ENCODE data around the gene ZNF18. TPM values are rescaled to one million over a fixed set of nuclear protein-coding genes. Genes with fewer than 3 reads are reported as not detected.
"Not testable (repeated sequence)": the region's sequence is repeated elsewhere in the genome, so short reads cannot be mapped to it uniquely, and the experiment has no call there.

The ZNF18 gene
- polyA plus RNA-seq, 1 donor (not counting 4 experiments of a cell fraction or from before 2014, with no cell fraction given), result 7.7 TPM

DNA sequence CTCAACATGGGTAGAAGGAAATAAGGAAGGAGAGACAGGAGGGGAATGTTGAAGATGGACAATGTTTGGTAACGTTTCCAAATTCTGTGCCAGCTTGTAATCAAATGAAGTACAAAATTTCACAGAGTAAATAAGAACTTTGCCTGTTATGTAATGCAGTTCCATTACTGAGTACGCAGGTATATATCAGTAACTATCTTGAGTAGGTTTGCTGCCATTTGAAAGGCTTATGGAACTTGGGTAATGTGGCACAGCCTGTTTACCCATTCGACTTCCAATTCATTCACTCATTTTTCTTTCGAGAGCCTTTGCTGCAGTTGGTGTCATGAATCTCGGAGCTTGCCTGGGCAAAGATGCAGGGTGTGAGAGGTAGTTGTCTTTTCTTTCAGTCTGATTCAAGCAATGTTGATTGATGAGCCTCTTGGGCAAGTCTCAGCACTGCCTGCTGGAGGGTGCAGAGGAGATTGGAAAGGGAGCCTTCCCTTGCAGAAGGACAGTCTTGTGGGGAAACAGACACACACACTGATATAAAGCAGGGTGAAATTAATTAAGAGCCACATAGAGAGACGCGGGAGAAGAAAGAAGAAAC is 53.4 kb downstream of the ZNF18 start:
- FAIRE-seq, result no peak
- dilution Hi-C loops (cut with MboI; ENCODE audit: extremely low pct_ligation_motif_present, low sequenced_read_pairs), result no loop called here

DNA sequence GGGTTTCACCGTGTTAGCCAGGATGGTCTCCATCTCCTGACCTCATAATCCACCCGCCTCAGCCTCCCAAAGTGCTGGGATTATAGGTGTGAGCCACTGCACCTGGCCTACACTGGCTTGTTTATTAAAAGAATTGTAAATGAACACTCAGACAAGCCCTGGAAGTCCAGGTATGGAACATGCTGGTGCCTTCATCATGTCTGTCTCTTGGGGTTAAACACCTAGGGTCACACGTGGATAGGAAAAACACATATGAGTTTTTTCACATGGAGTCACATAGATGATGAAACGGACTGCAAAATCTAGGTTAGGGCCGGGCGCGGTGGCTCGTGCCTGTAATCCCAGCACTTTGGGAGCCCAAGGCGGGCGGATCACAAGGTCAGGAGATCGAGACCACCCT is 54.2 kb downstream of the ZNF18 start:
- H3K4me2 ChIP-seq (ENCODE audit: control insufficient read depth, extremely low read depth, insufficient read depth, low read depth, low read length); H3K9me3 ChIP-seq (ENCODE audit: control insufficient read depth, low read depth, low read length); H2AFZ ChIP-seq (ENCODE audit: control insufficient read depth, low read length); DNase-seq (ENCODE audit: low read depth, low spot score); H3K9me1 ChIP-seq (ENCODE audit: control insufficient read depth, extremely low read depth, insufficient read depth, low read length); H3K36me3 ChIP-seq (ENCODE audit: control insufficient read depth in 2 of 2, extremely low read depth in 1 of 2, insufficient read depth in 2 of 2, low read length in 2 of 2); H3K27me3 ChIP-seq (ENCODE audit: control insufficient read depth, extremely low read depth, insufficient read depth, low read length); H3K4me3 ChIP-seq (ENCODE audit: control insufficient read depth in 2 of 3, extremely low read depth in 1 of 3, insufficient read depth in 2 of 3, low read depth in 1 of 3, low read length in 3 of 3); H3K79me2 ChIP-seq (ENCODE audit: control insufficient read depth, insufficient read depth, low read length); dilution Hi-C loops (cut with MboI; ENCODE audit: extremely low pct_ligation_motif_present, low sequenced_read_pairs); H3K9ac ChIP-seq (ENCODE audit: control insufficient read depth, extremely low read depth, insufficient read depth, low read length); FAIRE-seq; H4K20me1 ChIP-seq (ENCODE audit: control insufficient read depth, extremely low read depth, insufficient read depth, low read length): not testable (repeated sequence)
- Histone ChIP-seq H3K27ac (ENCODE audit: control insufficient read depth, insufficient read depth, low read length) (peak overlapping the region; percentile 96), H3K4me1 (ENCODE audit: control insufficient read depth, extremely low read depth, insufficient read depth, low read length) (peaks cover 26% of the 10 kb centered on the region)

More for the DNA sequence above, 53.4 kb downstream of the ZNF18 start:
- H3K27ac ChIP-seq (ENCODE audit: control insufficient read depth, insufficient read depth, low read length), result peak overlapping the region; percentile 96
- H3K9me1 ChIP-seq (ENCODE audit: control insufficient read depth, extremely low read depth, insufficient read depth, low read length), result no peaks in the 10 kb centered on the region
- H3K27me3 ChIP-seq (ENCODE audit: control insufficient read depth, extremely low read depth, insufficient read depth, low read length), result no peaks in the 10 kb centered on the region
- H2AFZ ChIP-seq (ENCODE audit: control insufficient read depth, low read length), result peak overlapping the region; percentile 87
- no peaks in the 10 kb centered on the region for H4K20me1 ChIP-seq (ENCODE audit: control insufficient read depth, extremely low read depth, insufficient read depth, low read length)
- H3K4me2 ChIP-seq (ENCODE audit: control insufficient read depth, extremely low read depth, insufficient read depth, low read depth, low read length), result peak overlapping the region; percentile 93
- no peaks in the 10 kb centered on the region for H3K36me3 ChIP-seq (ENCODE audit: control insufficient read depth in 2 of 2, extremely low read depth in 1 of 2, insufficient read depth in 2 of 2, low read length in 2 of 2)
- no peaks in the 10 kb centered on the region for H3K79me2 ChIP-seq (ENCODE audit: control insufficient read depth, insufficient read depth, low read length)
- TF ChIP-seq EZH2 (IDR thresholded peaks at IDR 0.05; ENCODE audit: low read length), result no peak
- TF ChIP-seq, protein P1, sequence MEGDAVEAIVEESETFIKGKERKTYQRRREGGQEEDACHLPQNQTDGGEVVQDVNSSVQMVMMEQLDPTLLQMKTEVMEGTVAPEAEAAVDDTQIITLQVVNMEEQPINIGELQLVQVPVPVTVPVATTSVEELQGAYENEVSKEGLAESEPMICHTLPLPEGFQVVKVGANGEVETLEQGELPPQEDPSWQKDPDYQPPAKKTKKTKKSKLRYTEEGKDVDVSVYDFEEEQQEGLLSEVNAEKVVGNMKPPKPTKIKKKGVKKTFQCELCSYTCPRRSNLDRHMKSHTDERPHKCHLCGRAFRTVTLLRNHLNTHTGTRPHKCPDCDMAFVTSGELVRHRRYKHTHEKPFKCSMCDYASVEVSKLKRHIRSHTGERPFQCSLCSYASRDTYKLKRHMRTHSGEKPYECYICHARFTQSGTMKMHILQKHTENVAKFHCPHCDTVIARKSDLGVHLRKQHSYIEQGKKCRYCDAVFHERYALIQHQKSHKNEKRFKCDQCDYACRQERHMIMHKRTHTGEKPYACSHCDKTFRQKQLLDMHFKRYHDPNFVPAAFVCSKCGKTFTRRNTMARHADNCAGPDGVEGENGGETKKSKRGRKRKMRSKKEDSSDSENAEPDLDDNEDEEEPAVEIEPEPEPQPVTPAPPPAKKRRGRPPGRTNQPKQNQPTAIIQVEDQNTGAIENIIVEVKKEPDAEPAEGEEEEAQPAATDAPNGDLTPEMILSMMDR (optimal IDR thresholded peaks at IDR 0.05 in 1 of 3, IDR thresholded peaks at IDR 0.05 in 1 of 3, conservative IDR thresholded peaks at IDR 0.05 in 1 of 3; ENCODE audit: extremely low read depth in 1 of 3, insufficient read depth in 2 of 3, low read length in 3 of 3), result no peak
- H3K9me3 ChIP-seq (ENCODE audit: control insufficient read depth, low read depth, low read length), result no peaks in the 10 kb centered on the region
- peak overlapping the region; percentile 85 for H3K9ac ChIP-seq (ENCODE audit: control insufficient read depth, extremely low read depth, insufficient read depth, low read length)
- peaks cover 32% of the 10 kb centered on the region for H3K4me1 ChIP-seq (ENCODE audit: control insufficient read depth, extremely low read depth, insufficient read depth, low read length)
- peak; percentile 21 for DNase-seq (ENCODE audit: low read depth, low spot score)
- peak overlapping the region in 2 of 3 experiments; percentile 51 to 64 for H3K4me3 ChIP-seq (ENCODE audit: control insufficient read depth in 2 of 3, extremely low read depth in 1 of 3, insufficient read depth in 2 of 3, low read depth in 1 of 3, low read length in 3 of 3)

DNA sequence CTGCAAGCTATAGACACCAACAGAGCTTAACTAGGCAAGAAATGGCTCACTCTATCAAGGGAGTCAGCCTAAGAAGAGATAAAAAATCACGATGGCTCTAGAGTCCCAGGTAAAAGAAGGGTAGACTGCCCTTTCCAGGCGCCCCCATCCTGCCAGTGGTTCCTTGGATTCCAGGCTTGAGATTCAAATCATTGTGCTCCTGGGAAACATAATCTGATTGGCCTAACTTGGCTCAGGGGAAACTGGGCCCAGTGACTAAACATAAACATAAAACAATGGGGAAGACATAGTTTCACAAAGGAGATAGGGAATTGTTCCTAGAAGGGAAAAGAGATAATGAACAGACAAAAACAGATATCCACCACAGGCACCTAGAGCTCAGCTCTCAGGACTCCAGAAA is 56.4 kb downstream of the ZNF18 start:
- Histone ChIP-seq H3K9me3 (ENCODE audit: control insufficient read depth, low read depth, low read length) (no peaks in the 10 kb centered on the region), H3K79me2 (ENCODE audit: control insufficient read depth, insufficient read depth, low read length) (no peaks in the 10 kb centered on the region), H3K9ac (ENCODE audit: control insufficient read depth, extremely low read depth, insufficient read depth, low read length) (no peak overlapping the region), H3K27ac (ENCODE audit: control insufficient read depth, insufficient read depth, low read length) (no peak overlapping the region), H4K20me1 (ENCODE audit: control insufficient read depth, extremely low read depth, insufficient read depth, low read length) (no peaks in the 10 kb centered on the region), H3K9me1 (ENCODE audit: control insufficient read depth, extremely low read depth, insufficient read depth, low read length) (no peaks in the 10 kb centered on the region), H3K4me3 (ENCODE audit: control insufficient read depth in 2 of 3, extremely low read depth in 1 of 3, insufficient read depth in 2 of 3, low read depth in 1 of 3, low read length in 3 of 3) (no peak overlapping the region), H3K27me3 (ENCODE audit: control insufficient read depth, extremely low read depth, insufficient read depth, low read length) (no peaks in the 10 kb centered on the region), H3K4me2 (ENCODE audit: control insufficient read depth, extremely low read depth, insufficient read depth, low read depth, low read length) (no peak overlapping the region), H3K4me1 (ENCODE audit: control insufficient read depth, extremely low read depth, insufficient read depth, low read length) (peaks cover 26% of the 10 kb centered on the region), H3K36me3 (ENCODE audit: control insufficient read depth in 2 of 2, extremely low read depth in 1 of 2, insufficient read depth in 2 of 2, low read length in 2 of 2) (no peaks in the 10 kb centered on the region), H2AFZ (ENCODE audit: control insufficient read depth, low read length) (no peak overlapping the region)
- TF ChIP-seq, protein P1 (optimal IDR thresholded peaks at IDR 0.05 in 1 of 3, IDR thresholded peaks at IDR 0.05 in 1 of 3, conservative IDR thresholded peaks at IDR 0.05 in 1 of 3; ENCODE audit: extremely low read depth in 1 of 3, insufficient read depth in 2 of 3, low read length in 3 of 3), result no peak
- TF ChIP-seq EZH2 (IDR thresholded peaks at IDR 0.05; ENCODE audit: low read length), result no peak
- DNase-seq (ENCODE audit: low read depth, low spot score), result no peak
- dilution Hi-C loops (cut with MboI; ENCODE audit: extremely low pct_ligation_motif_present, low sequenced_read_pairs), result no loop called here
- FAIRE-seq, result no peak

Data from keratinocyte (primary cell).